Activated B cell treated with CpG ODN at 0.5 μM for 24 hours (primary cell): ENCODE measurements around the gene ARHGAP15. TPM values are rescaled to one million over a fixed set of nuclear protein-coding genes. Genes with fewer than 3 reads are reported as not detected.

ENCODE experiments used
- ATAC-seq: fragments of 200-7000 bp; cut with Tn5 transposase; one replicate; pipeline ENCODE4 v1.10.0; 2021; ENCODE audit warnings: low read depth, mild to moderate bottlenecking, moderate library complexity
- CTCF ChIA-PET: fragments of 350-600 bp; sonication (Branson Sonifier 250); formaldehyde crosslinking; loops from one replicate; lab custom pipeline; 2021; ENCODE audit warnings: antibody characterized with exemption; lab: Charles Lee
- POLR2A ChIA-PET: fragments of 350-600 bp; sonication (Branson Sonifier 250); formaldehyde crosslinking; loops from one replicate; lab custom pipeline; 2021; ENCODE audit warnings: antibody characterized with exemption; lab: Charles Lee
- DNase-seq: peaks from one replicate; pipeline ENCODE4 v3.0.0; 2022
- H3K27ac Mint-ChIP-seq: one replicate; pipeline ENCODE4 v1.8.0; 2020; ENCODE audit warnings: mixed read lengths
- H3K27me3 Mint-ChIP-seq: one replicate; pipeline ENCODE4 v1.8.0; 2021; ENCODE audit warnings: mixed read lengths
- H3K36me3 Mint-ChIP-seq: one replicate; pipeline ENCODE4 v1.8.0; 2021; ENCODE audit warnings: low read depth, mixed read lengths
- H3K4me1 Mint-ChIP-seq: one replicate; pipeline ENCODE4 v1.8.0; 2021; ENCODE audit warnings: mixed read lengths
- H3K4me3 Mint-ChIP-seq: one replicate; pipeline ENCODE4 v1.8.0; 2020; ENCODE audit warnings: mild to moderate bottlenecking, mixed read lengths
- H3K9me3 Mint-ChIP-seq: one replicate; pipeline ENCODE4 v1.8.0; 2020; ENCODE audit warnings: mixed read lengths
- CTCF ChIP-seq: fragments of 200-600 bp; IDR thresholded peaks from one replicate; pipeline ENCODE4 v1.8.0; 2022; ENCODE audit warnings: antibody characterized with exemption, mild to moderate bottlenecking
- intact Hi-C: fragments of 100-400 bp; cut with micrococcal nuclease; formaldehyde crosslinking; loops from one replicate; pipeline ENCODE4 v1.15.1; 2024
- total RNA-seq: library from RNA; stranded (reverse); gene quantifications from 2 replicates; pipeline ENCODE4 v1.2.3, GENCODE V29; 2022

The ARHGAP15 gene
- total RNA-seq, 1 donor from 2014 or later = 112 TPM

- H3K4me1 Mint-ChIP-seq = peaks cover 3% of the 10 kb centered on the region
- no peaks in the 10 kb centered on the region for H3K27me3 Mint-ChIP-seq
- TF ChIP-seq CTCF = no peak
- no peak overlapping the region for H3K4me3 Mint-ChIP-seq
- H3K9me3 Mint-ChIP-seq = no peaks in the 10 kb centered on the region
- peaks cover 28% of the 10 kb centered on the region for H3K36me3 Mint-ChIP-seq
- DNase-seq (no peak), ATAC-seq (no peak)
- no peak overlapping the region for H3K27ac Mint-ChIP-seq
- intact Hi-C loops = no loop called here
- ChIA-PET CTCF (no interaction called here), POLR2A (no interaction called here)
Measured at GRCh38 chr2:143361346-143361745, 232.1 kb downstream of the ARHGAP15 start.

GRCh38 chr2:143371616-143372015 lies 242.4 kb downstream of the ARHGAP15 start:
- Mint-ChIP-seq H3K9me3 (no peaks in the 10 kb centered on the region), H3K4me3 (no peak overlapping the region), H3K27ac (no peak overlapping the region), H3K27me3 (no peaks in the 10 kb centered on the region), H3K36me3 (peaks cover 45% of the 10 kb centered on the region), H3K4me1 (peaks cover 2% of the 10 kb centered on the region)
- ChIA-PET CTCF (no interaction called here), POLR2A (no interaction called here)
- DNase-seq (no peak), ATAC-seq (no peak)
- intact Hi-C loops = no loop called here
- TF ChIP-seq CTCF = no peak

- TF ChIP-seq CTCF = no peak
- Mint-ChIP-seq H3K27me3 (no peaks in the 10 kb centered on the region), H3K4me1 (peaks cover 2% of the 10 kb centered on the region), H3K4me3 (no peak overlapping the region), H3K27ac (no peak overlapping the region), H3K9me3 (no peaks in the 10 kb centered on the region), H3K36me3 (peaks cover 40% of the 10 kb centered on the region)
- intact Hi-C loops = no loop called here
- ATAC-seq (no peak), DNase-seq (no peak)
- POLR2A ChIA-PET = no interaction called here
- CTCF ChIA-PET = no interaction called here
Measured at GRCh38 chr2:143375384-143375880, 246.2 kb downstream of the ARHGAP15 start.

GRCh38 chr2:143378996-143379395 lies 249.8 kb downstream of the ARHGAP15 start:
- no peak overlapping the region for H3K27ac Mint-ChIP-seq
- no peak for ATAC-seq
- H3K27me3 Mint-ChIP-seq = no peaks in the 10 kb centered on the region
- ChIA-PET CTCF (no interaction called here), POLR2A (no interaction called here)
- intact Hi-C loops = no loop called here
- H3K36me3 Mint-ChIP-seq = peaks cover 42% of the 10 kb centered on the region
- H3K9me3 Mint-ChIP-seq = no peaks in the 10 kb centered on the region
- DNase-seq = no peak
- H3K4me3 Mint-ChIP-seq = no peak overlapping the region
- peaks cover 2% of the 10 kb centered on the region for H3K4me1 Mint-ChIP-seq
- TF ChIP-seq CTCF = no peak

- peaks cover 2% of the 10 kb centered on the region for H3K4me1 Mint-ChIP-seq
- ATAC-seq = no peak
Measured at GRCh38 chr2:143379955-143380354, 250.7 kb downstream of the ARHGAP15 start.

More at GRCh38 chr2:143379955-143380354, 250.7 kb downstream of the ARHGAP15 start:
- DNase-seq = no peak
- CTCF ChIA-PET = no interaction called here
- Mint-ChIP-seq H3K27me3 (no peaks in the 10 kb centered on the region), H3K4me3 (no peak overlapping the region), H3K27ac (no peak overlapping the region), H3K36me3 (peaks cover 35% of the 10 kb centered on the region), H3K9me3 (no peaks in the 10 kb centered on the region)
- intact Hi-C loops = no loop called here
- TF ChIP-seq CTCF = no peak
- POLR2A ChIA-PET = no interaction called here
